SU-DHL-6 (cell line): Measurements from ENCODE around the gene GRID2.
"Not testable (repeated sequence)": the region's sequence is repeated elsewhere in the genome, so short reads cannot be mapped to it uniquely, and the experiment has no call there.

Experiments used
- CTCF ChIP-seq: fragments of 200-600 bp; sonication (generic); IDR thresholded peaks from one replicate; pipeline ENCODE4 v1.5.1; 2017; ENCODE audit warnings: antibody characterized with exemption, mild to moderate bottlenecking, low read length, moderate library complexity; ENCODE audit not compliant: insufficient read depth, poor library complexity, severe bottlenecking
- EZH2phosphoT487 ChIP-seq: fragments of 200-600 bp; sonication (generic), shearing (Covaris generic); conservative IDR thresholded peaks from 2 replicates; pipeline ENCODE4 v1.6.1; 2018; ENCODE audit warnings: mild to moderate bottlenecking, antibody characterized with exemption, low read length, moderate library complexity, mixed read lengths

- not testable (repeated sequence) for TF ChIP-seq CTCF, EZH2phosphoT487
These were observed 99.8 kb downstream of the GRID2 start for GRCh38 chr4:92403525-92403924.
